ENCODE results near the gene C2CD5.
"Not testable (repeated sequence)": the region's sequence is repeated elsewhere in the genome, so short reads cannot be mapped to it uniquely, and the experiment has no call there.

C2CD5 gene

DNA sequence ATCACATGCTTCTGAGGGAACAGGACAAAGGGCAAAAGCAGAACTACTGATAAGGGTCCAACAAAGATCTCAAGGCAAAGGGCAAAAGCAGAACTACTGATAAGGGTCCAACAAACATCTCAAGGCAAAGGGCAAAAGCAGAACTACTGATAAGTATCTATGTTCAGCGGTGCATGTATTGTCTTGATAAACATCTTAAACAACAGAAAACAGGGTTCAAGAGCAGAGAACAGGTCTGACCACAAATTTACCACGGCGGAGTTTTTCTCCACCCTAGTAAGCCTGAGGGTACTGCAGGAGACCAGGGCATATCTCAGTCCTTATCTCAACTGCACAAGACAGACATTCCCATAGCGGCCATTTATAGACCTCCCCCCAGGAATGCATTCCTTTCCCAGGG, 10.4 kb upstream of the C2CD5 start:
- H3K36me3 ChIP-seq (ENCODE audit: control insufficient read depth in 1 of 2, insufficient read depth in 2 of 2, low read depth in 1 of 2, low read length in 2 of 2); H2BK15ac ChIP-seq (ENCODE audit: low read depth, poor library complexity, severe bottlenecking); H3K23ac ChIP-seq (ENCODE audit: low read length in 2 of 2); H3K27ac ChIP-seq (ENCODE audit: low read length, poor library complexity, severe bottlenecking); H2AFZ ChIP-seq (ENCODE audit: low read depth, low read length); H3K4me2 ChIP-seq (ENCODE audit: low read length, poor library complexity, severe bottlenecking); H3K9ac ChIP-seq (ENCODE audit: low read length); H3K9me3 ChIP-seq (ENCODE audit: control insufficient read depth, low read length); H3K4me1 ChIP-seq (ENCODE audit: control insufficient read depth, insufficient read depth, low read depth, low read length); H2BK12ac ChIP-seq (ENCODE audit: low read length in 2 of 2); H3K14ac ChIP-seq (ENCODE audit: low read length in 2 of 2); H2BK5ac ChIP-seq (ENCODE audit: low read depth, low read length, poor library complexity, severe bottlenecking); H3K4me3 ChIP-seq (ENCODE audit: insufficient read depth in 1 of 2, low read depth in 1 of 2, low read length in 2 of 2); H3K79me1 ChIP-seq (replicated peaks; ENCODE audit: low read length, poor library complexity, severe bottlenecking); H4K91ac ChIP-seq (ENCODE audit: low read length); H3K27me3 ChIP-seq (ENCODE audit: control insufficient read depth in 1 of 2, insufficient read depth in 1 of 2, low read length in 2 of 2); H3K18ac ChIP-seq (ENCODE audit: low read depth in 1 of 2, low read length in 2 of 2); DNase-seq; H4K8ac ChIP-seq (ENCODE audit: low read length); H2BK120ac ChIP-seq (ENCODE audit: low read depth, low read length); H3K4ac ChIP-seq (ENCODE audit: low read depth in 1 of 2, low read length in 2 of 2); H2AK5ac ChIP-seq (ENCODE audit: low read length, severe bottlenecking): not testable (repeated sequence)
- 92% methylated on average over 3 of the region's 4 CpGs for WGBS

DNA sequence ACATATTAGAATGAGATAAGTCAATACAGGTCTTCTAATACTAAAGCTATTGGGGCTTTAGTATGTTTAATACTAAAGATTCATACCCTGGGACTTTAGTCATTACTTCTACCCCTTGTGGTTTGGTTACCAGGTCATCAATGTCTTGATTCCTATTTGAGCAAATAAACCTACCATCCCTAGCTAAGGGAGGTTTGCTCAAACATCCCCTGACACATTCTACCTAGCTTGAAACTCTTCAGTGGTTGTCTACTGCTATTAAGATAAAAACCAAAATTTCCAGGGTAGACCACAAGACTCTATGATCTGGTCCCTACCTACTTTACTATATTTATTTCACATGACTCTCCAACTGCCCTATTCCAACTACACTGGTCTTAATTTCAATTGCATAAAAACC, 7.3 kb upstream of the C2CD5 start:
- no peak overlapping the region for H3K23ac ChIP-seq (ENCODE audit: low read length in 2 of 2)
- no peak overlapping the region for H2AFZ ChIP-seq (ENCODE audit: low read depth, low read length)
- no peak overlapping the region for H3K4me3 ChIP-seq (ENCODE audit: insufficient read depth in 1 of 2, low read depth in 1 of 2, low read length in 2 of 2)

DNA sequence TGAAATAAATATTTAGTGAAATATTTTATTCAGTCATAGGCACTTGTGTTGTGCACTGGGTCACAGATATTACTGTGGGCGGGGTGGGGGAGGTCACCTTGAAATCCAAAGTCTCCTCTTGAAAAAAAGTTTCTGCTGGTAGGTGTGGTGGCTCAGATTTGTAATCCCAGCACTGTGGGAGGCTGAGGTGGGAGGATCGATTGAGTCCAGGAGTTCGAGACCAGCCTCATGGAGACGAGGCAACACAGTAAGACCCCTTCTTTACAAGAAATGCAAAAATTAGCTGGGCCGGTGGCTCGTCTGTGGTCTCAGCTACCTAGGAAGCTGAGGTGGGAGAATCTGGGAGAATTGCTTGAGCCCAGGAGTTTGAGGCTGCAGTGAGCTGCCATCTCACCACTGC, 913 bp upstream of the C2CD5 start:
- H3K14ac ChIP-seq (ENCODE audit: low read length in 2 of 2), result no peak overlapping the region
- H3K18ac ChIP-seq (ENCODE audit: low read depth in 1 of 2, low read length in 2 of 2), result no peak overlapping the region
- no peak overlapping the region for H2AK5ac ChIP-seq (ENCODE audit: low read length, severe bottlenecking)
- H3K4me2 ChIP-seq (ENCODE audit: low read length, poor library complexity, severe bottlenecking), result no peak overlapping the region
- H3K4me1 ChIP-seq (ENCODE audit: control insufficient read depth, insufficient read depth, low read depth, low read length), result peaks cover 5% of the 10 kb centered on the region
- H2BK120ac ChIP-seq (ENCODE audit: low read depth, low read length), result no peak overlapping the region
- peaks cover 5% of the 10 kb centered on the region for H3K79me1 ChIP-seq (replicated peaks; ENCODE audit: low read length, poor library complexity, severe bottlenecking)
- no peak overlapping the region for H3K9ac ChIP-seq (ENCODE audit: low read length)
- DNase-seq, result no peak
- WGBS, result 99% methylated on average over 6 of the region's 6 CpGs
- H3K36me3 ChIP-seq (ENCODE audit: control insufficient read depth in 1 of 2, insufficient read depth in 2 of 2, low read depth in 1 of 2, low read length in 2 of 2), result no peaks in the 10 kb centered on the region
- H3K9me3 ChIP-seq (ENCODE audit: control insufficient read depth, low read length), result no peaks in the 10 kb centered on the region
- no peak overlapping the region for H4K91ac ChIP-seq (ENCODE audit: low read length)
- H2BK12ac ChIP-seq (ENCODE audit: low read length in 2 of 2), result no peak overlapping the region
- H3K27me3 ChIP-seq (ENCODE audit: control insufficient read depth in 1 of 2, insufficient read depth in 1 of 2, low read length in 2 of 2), result no peaks in the 10 kb centered on the region
- H3K4ac ChIP-seq (ENCODE audit: low read depth in 1 of 2, low read length in 2 of 2), result no peak overlapping the region
- H3K4me3 ChIP-seq (ENCODE audit: insufficient read depth in 1 of 2, low read depth in 1 of 2, low read length in 2 of 2), result peak overlapping the region in 1 of 2 experiments; percentile 96
- H3K27ac ChIP-seq (ENCODE audit: low read length, poor library complexity, severe bottlenecking), result no peak overlapping the region
- H3K23ac ChIP-seq (ENCODE audit: low read length in 2 of 2), result no peak overlapping the region
- no peak overlapping the region for H2AFZ ChIP-seq (ENCODE audit: low read depth, low read length)
- H2BK15ac ChIP-seq (ENCODE audit: low read depth, poor library complexity, severe bottlenecking), result no peak overlapping the region
- no peak overlapping the region for H2BK5ac ChIP-seq (ENCODE audit: low read depth, low read length, poor library complexity, severe bottlenecking)
- H4K8ac ChIP-seq (ENCODE audit: low read length), result no peak overlapping the region

More for the DNA sequence above, 7.3 kb upstream of the C2CD5 start:
- H4K91ac ChIP-seq (ENCODE audit: low read length), result no peak overlapping the region
- no peak overlapping the region for H3K4me2 ChIP-seq (ENCODE audit: low read length, poor library complexity, severe bottlenecking)
- no peaks in the 10 kb centered on the region for H3K9me3 ChIP-seq (ENCODE audit: control insufficient read depth, low read length)
- H3K36me3 ChIP-seq (ENCODE audit: control insufficient read depth in 1 of 2, insufficient read depth in 2 of 2, low read depth in 1 of 2, low read length in 2 of 2), result no peaks in the 10 kb centered on the region
- H4K8ac ChIP-seq (ENCODE audit: low read length), result no peak overlapping the region
- H2AK5ac ChIP-seq (ENCODE audit: low read length, severe bottlenecking), result no peak overlapping the region
- no peaks in the 10 kb centered on the region for H3K4me1 ChIP-seq (ENCODE audit: control insufficient read depth, insufficient read depth, low read depth, low read length)
- no peak overlapping the region for H2BK120ac ChIP-seq (ENCODE audit: low read depth, low read length)
- H3K79me1 ChIP-seq (replicated peaks; ENCODE audit: low read length, poor library complexity, severe bottlenecking), result no peaks in the 10 kb centered on the region
- H2BK12ac ChIP-seq (ENCODE audit: low read length in 2 of 2), result no peak overlapping the region
- H3K9ac ChIP-seq (ENCODE audit: low read length), result no peak overlapping the region
- no peak overlapping the region for H3K18ac ChIP-seq (ENCODE audit: low read depth in 1 of 2, low read length in 2 of 2)
- no peaks in the 10 kb centered on the region for H3K27me3 ChIP-seq (ENCODE audit: control insufficient read depth in 1 of 2, insufficient read depth in 1 of 2, low read length in 2 of 2)
- DNase-seq, result no peak
- no peak overlapping the region for H3K4ac ChIP-seq (ENCODE audit: low read depth in 1 of 2, low read length in 2 of 2)
- no peak overlapping the region for H2BK15ac ChIP-seq (ENCODE audit: low read depth, poor library complexity, severe bottlenecking)
- no peak overlapping the region for H3K27ac ChIP-seq (ENCODE audit: low read length, poor library complexity, severe bottlenecking)
- H3K14ac ChIP-seq (ENCODE audit: low read length in 2 of 2), result no peak overlapping the region
- H2BK5ac ChIP-seq (ENCODE audit: low read depth, low read length, poor library complexity, severe bottlenecking), result no peak overlapping the region

DNA sequence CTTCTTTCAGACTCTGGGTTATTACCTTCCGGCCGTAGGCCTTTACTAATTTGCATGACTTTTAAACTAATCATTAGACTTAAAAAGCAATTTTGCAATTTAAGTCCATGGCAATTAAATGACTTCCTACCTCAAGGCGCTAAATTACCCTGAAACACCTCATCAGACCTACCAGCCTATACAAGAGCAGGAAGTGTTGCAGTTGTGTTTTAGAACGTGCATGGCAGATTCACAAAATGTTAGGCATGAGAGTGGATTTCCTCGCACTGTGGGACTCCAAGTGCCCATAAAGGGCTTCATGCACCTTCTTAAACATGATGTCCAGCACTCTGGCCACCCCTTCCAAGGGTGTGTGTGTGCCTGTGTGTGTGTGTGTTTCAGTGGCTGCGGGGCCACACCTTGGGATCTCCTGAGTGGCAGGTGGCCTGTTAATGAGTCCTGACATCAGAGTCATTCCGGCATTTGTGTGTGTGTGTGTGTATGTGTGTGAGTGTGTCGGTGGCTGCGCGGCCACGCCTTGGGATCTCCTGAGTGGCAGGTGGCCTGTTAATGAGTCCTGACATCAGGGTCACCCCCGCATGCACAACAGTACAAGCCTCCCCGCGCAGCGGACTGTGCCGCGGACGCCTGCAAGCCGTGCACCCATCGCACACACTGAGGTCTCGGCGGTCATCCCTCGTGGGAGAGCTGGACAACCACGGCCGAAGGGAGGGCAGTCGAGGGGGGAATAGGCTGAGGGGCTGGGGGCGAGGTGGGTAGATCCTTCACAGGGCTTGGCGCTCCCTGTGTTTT, 900 bp downstream of the C2CD5 start:
- peak overlapping the region; percentile 96 for H2BK5ac ChIP-seq (ENCODE audit: low read depth, low read length, poor library complexity, severe bottlenecking)
- H3K27me3 ChIP-seq (ENCODE audit: control insufficient read depth in 1 of 2, insufficient read depth in 1 of 2, low read length in 2 of 2), result no peaks in the 10 kb centered on the region
- peaks cover 5% of the 10 kb centered on the region for H3K4me1 ChIP-seq (ENCODE audit: control insufficient read depth, insufficient read depth, low read depth, low read length)
- H2AK5ac ChIP-seq (ENCODE audit: low read length, severe bottlenecking), result no peak overlapping the region
- peak overlapping the region; percentile 92 to 98 for H3K18ac ChIP-seq (ENCODE audit: low read depth in 1 of 2, low read length in 2 of 2)
- H2BK120ac ChIP-seq (ENCODE audit: low read depth, low read length), result no peak overlapping the region
- H3K27ac ChIP-seq (ENCODE audit: low read length, poor library complexity, severe bottlenecking), result peak overlapping the region; percentile 89
- no peak for DNase-seq
- H4K91ac ChIP-seq (ENCODE audit: low read length), result peak overlapping the region; percentile 91
- peak overlapping the region; percentile 95 for H3K9ac ChIP-seq (ENCODE audit: low read length)
- H3K23ac ChIP-seq (ENCODE audit: low read length in 2 of 2), result peak overlapping the region; percentile 8 to 92
- WGBS, result 19% methylated on average over 28 of the region's 28 CpGs
- H3K36me3 ChIP-seq (ENCODE audit: control insufficient read depth in 1 of 2, insufficient read depth in 2 of 2, low read depth in 1 of 2, low read length in 2 of 2), result peaks cover 0 to 8% of the 10 kb centered on the region in 2 experiments
- H2AFZ ChIP-seq (ENCODE audit: low read depth, low read length), result peak overlapping the region; percentile 80
- peak overlapping the region; percentile 60 to 71 for H3K4ac ChIP-seq (ENCODE audit: low read depth in 1 of 2, low read length in 2 of 2)
- no peak overlapping the region for H2BK15ac ChIP-seq (ENCODE audit: low read depth, poor library complexity, severe bottlenecking)
- peaks cover 6% of the 10 kb centered on the region for H3K79me1 ChIP-seq (replicated peaks; ENCODE audit: low read length, poor library complexity, severe bottlenecking)
- peak overlapping the region; percentile 74 for H3K4me2 ChIP-seq (ENCODE audit: low read length, poor library complexity, severe bottlenecking)
- peak overlapping the region; percentile 91 to 96 for H3K4me3 ChIP-seq (ENCODE audit: insufficient read depth in 1 of 2, low read depth in 1 of 2, low read length in 2 of 2)
- H2BK12ac ChIP-seq (ENCODE audit: low read length in 2 of 2), result peak overlapping the region in 1 of 2 experiments; percentile 79
- peak overlapping the region in 1 of 2 experiments; percentile 100 for H3K14ac ChIP-seq (ENCODE audit: low read length in 2 of 2)
- peak overlapping the region; percentile 99 for H4K8ac ChIP-seq (ENCODE audit: low read length)
- no peaks in the 10 kb centered on the region for H3K9me3 ChIP-seq (ENCODE audit: control insufficient read depth, low read length)

All from mesenchymal stem cell (in vitro differentiated cells and primary cell).